K562 (cell line): Measurements from ENCODE around the gene NBEAL2. TPM values are rescaled to one million over a fixed set of nuclear protein-coding genes. Genes with fewer than 3 reads are reported as not detected.

Source experiments
- ATAC-seq: fragments of 200-7000 bp; cut with Tn5 transposase; 3 replicates; pipeline ENCODE4 v1.9.1; 2020; ENCODE audit warnings: moderate library complexity
- BruUV-seq: library from RNA; stranded (reverse); fragments of 400-500 nt; replicated peaks from 2 replicates; lab custom pipeline; 2021; lab: Mats Ljungman, UMichigan
- CTCF ChIA-PET: fragments of 300-600 bp; formaldehyde crosslinking; extraction: SDS; loops from one replicate; lab custom pipeline; 2021; ENCODE audit warnings: low intra/inter-chr PET ratio; lab: Yijun Ruan, JAX
- POLR2A ChIA-PET: fragments of 300-600, 350-650 bp; sonication (Branson Sonifier 250); formaldehyde crosslinking; extraction: SDS; loops from one replicate; lab custom pipeline; 2021; ENCODE audit warnings: antibody characterized with exemption, inconsistent platforms; lab: Yijun Ruan, JAX
- DNase-seq, 4 experiments: peaks; one replicate each; pipeline versions ENCODE4 v3.0.0 to v3.0.0-alpha.2; 2011 to 2018; ENCODE audit warnings: low spot score in 3 of 4, mixed read lengths in 3 of 4; ENCODE audit errors: extremely low read depth in 1 of 4
- FAIRE-seq: peaks from 2 replicates; lab custom pipeline; 2011; peaks lifted over from hg19 to GRCh38; lab: Jason Lieb, UNC
- H2AFZ ChIP-seq: 2 replicates; pipeline ENCODE4 v1.6.0; 2011; ENCODE audit warnings: low read depth, low read length, control low read depth, inconsistent platforms
- H3K27ac ChIP-seq: fragments of 200-600 bp; 3 replicates; pipeline ENCODE4 v1.8.0; 2011; ENCODE audit warnings: low read depth, mild to moderate bottlenecking, control low read depth, inconsistent platforms, low read length, moderate library complexity, mixed read lengths; ENCODE audit errors: extremely low read depth
- H3K27me3 ChIP-seq, 2 experiments: fragments of 300-600 bp in 1 of 2; 2 replicates in 1 of 2; 3 replicates in 1 of 2; pipeline versions ENCODE4 v1.6.0 to v1.8.0; 2011; ENCODE audit warnings: inconsistent platforms in 2 of 2, low read length in 2 of 2, mild to moderate bottlenecking in 1 of 2, mixed read lengths in 1 of 2, moderate library complexity in 1 of 2; ENCODE audit not compliant: control insufficient read depth in 2 of 2, insufficient read depth in 2 of 2
- H3K36me3 ChIP-seq: fragments of 300-600 bp; 3 replicates; pipeline ENCODE4 v1.8.0; 2011; ENCODE audit warnings: mild to moderate bottlenecking, low read length, inconsistent platforms; ENCODE audit not compliant: control insufficient read depth, insufficient read depth
- H3K4me1 ChIP-seq, 2 experiments: fragments of 200-600 bp in 1 of 2; replicated peaks in 1 of 2; 2 replicates in 1 of 2; 3 replicates in 1 of 2; pipeline versions ENCODE4 v1.5.1 to v1.8.0; 2011; ENCODE audit warnings: inconsistent platforms in 2 of 2, low read length in 2 of 2, mild to moderate bottlenecking in 1 of 2, mixed read lengths in 1 of 2, moderate library complexity in 1 of 2; ENCODE audit not compliant: control insufficient read depth in 2 of 2, insufficient read depth in 2 of 2
- H3K4me2 ChIP-seq: 2 replicates; pipeline ENCODE4 v1.6.1; 2011; ENCODE audit warnings: low read length, control low read depth, inconsistent platforms, mixed read lengths; ENCODE audit not compliant: insufficient read depth
- H3K4me3 ChIP-seq: fragments of 200-600 bp; sonication (generic), shearing (Covaris generic); 2 replicates; pipeline ENCODE4 v1.5.1; 2016; ENCODE audit warnings: control low read depth, inconsistent platforms
- H3K79me2 ChIP-seq: fragments of 200-600 bp; 3 replicates; pipeline ENCODE4 v1.8.0; 2011; ENCODE audit warnings: low read length, inconsistent platforms; ENCODE audit not compliant: control insufficient read depth, insufficient read depth
- H3K9ac ChIP-seq, 2 experiments: 2 replicates each; pipeline versions ENCODE4 v1.6.0 to v1.6.1; 2011; ENCODE audit warnings: low read depth in 2 of 2, low read length in 2 of 2, control low read depth in 1 of 2, inconsistent platforms in 1 of 2, mild to moderate bottlenecking in 1 of 2, mixed read lengths in 1 of 2; ENCODE audit not compliant: insufficient read depth in 1 of 2
- H3K9me1 ChIP-seq: one replicate; pipeline ENCODE4 v1.6.0; 2011; ENCODE audit warnings: inconsistent platforms, mild to moderate bottlenecking, low read length, moderate library complexity; ENCODE audit not compliant: control insufficient read depth, insufficient read depth
- H3K9me3 ChIP-seq: replicated peaks from 2 replicates; pipeline ENCODE4 v1.5.1; 2011; ENCODE audit warnings: low read depth, low read length, inconsistent platforms; ENCODE audit not compliant: control insufficient read depth, insufficient read depth
- H4K20me1 ChIP-seq: replicated peaks from 2 replicates; pipeline ENCODE4 v1.6.1; 2011; ENCODE audit warnings: low read length, inconsistent platforms, mixed read lengths; ENCODE audit not compliant: control insufficient read depth, insufficient read depth
- IRF2 ChIP-seq: sonication (generic); formaldehyde crosslinking; IDR thresholded peaks from 2 replicates; pipeline ENCODE4 v1.8.1; 2022; ENCODE audit warnings: mild to moderate bottlenecking, missing genetic modification reagents
- TSHZ1 ChIP-seq: fragments of 250-450 bp; sonication (Bioruptor Pico); IDR thresholded peaks from 2 replicates; pipeline ENCODE4 v1.4.0; 2020; ENCODE audit warnings: mild to moderate bottlenecking, moderate library complexity
- YY1 ChIP-seq, 3 experiments: IDR thresholded peaks; 2 replicates each; pipeline ENCODE4 v1.6.1; 2011; ENCODE audit warnings: low read length in 2 of 3, mild to moderate bottlenecking in 2 of 3, moderate library complexity in 2 of 3, borderline replicate concordance in 1 of 3, control low read depth in 1 of 3, low read depth in 1 of 3; ENCODE audit not compliant: insufficient read depth in 3 of 3, insufficient replicate concordance in 2 of 3, control insufficient read depth in 1 of 3, insufficient read length in 1 of 3; ENCODE audit errors: extremely low read depth in 1 of 3
- ZNF347 ChIP-seq: fragments of 450-650 bp; formaldehyde crosslinking; IDR thresholded peaks from 2 replicates; pipeline ENCODE4 v1.4.0; 2020; ENCODE audit warnings: low read depth, mild to moderate bottlenecking, moderate library complexity
- WGBS: fragments of 100-300 bp; shearing (Covaris generic); methylation state at CpG from one replicate; pipeline ENCODE4 v1.1.6; 2016; ENCODE audit warnings: low coverage, mixed read lengths; ENCODE audit not compliant: insufficient coverage; ENCODE audit errors: missing lambda C conversion rate; 5-methylcytosine and 5-hydroxymethylcytosine counted together
- in situ Hi-C: fragments of 300-500 bp; cut with MboI; formaldehyde crosslinking; loops from 4 replicates; pipeline ENCODE4 v1.15.0; 2018; ENCODE audit warnings: inconsistent platforms, mixed read lengths
- intact Hi-C: fragments of 100-400 bp; cut with micrococcal nuclease; formaldehyde crosslinking; loops from 2 replicates; pipeline ENCODE4 v1.14.2; 2022
- polyA plus RNA-seq, 8 experiments: library from polyadenylated mRNA; depleted of rRNA in 4 of 8; stranded (reverse) in 5 of 8; unstranded in 3 of 8; fragments of >200 nt; fragmentation: Nextera tagmentation in 2 of 8; fragmentation: Illumina TruSeq in 1 of 8; extraction: Ambion mirVana in 2 of 8; extraction: Trizol in 1 of 8; gene quantifications; 2 replicates each; pipeline versions ENCODE4 v1.2.1 to v1.2.3, GENCODE V29; 2011 to 2014; ENCODE audit warnings: inconsistent platforms in 1 of 8, missing spikeins in 1 of 8
- total RNA-seq, 7 experiments: library from RNA; depleted of rRNA in 6 of 7; stranded (reverse); fragments of >200 nt in 6 of 7; fragmentation: Illumina TruSeq in 2 of 7; extraction: Trizol in 2 of 7; gene quantifications; 2 replicates each; pipeline versions ENCODE4 v1.2.1 to v1.2.3, GENCODE V29; 2011 to 2021; ENCODE audit warnings: low replicate concordance in 1 of 7

NBEAL2 gene
- total and polyA plus RNA-seq, 9 of the 15 experiments (the other 6 are each of a cell fraction or from before 2014, with no cell fraction given), result 0.06 to 114 (median 29.6) TPM

DNA sequence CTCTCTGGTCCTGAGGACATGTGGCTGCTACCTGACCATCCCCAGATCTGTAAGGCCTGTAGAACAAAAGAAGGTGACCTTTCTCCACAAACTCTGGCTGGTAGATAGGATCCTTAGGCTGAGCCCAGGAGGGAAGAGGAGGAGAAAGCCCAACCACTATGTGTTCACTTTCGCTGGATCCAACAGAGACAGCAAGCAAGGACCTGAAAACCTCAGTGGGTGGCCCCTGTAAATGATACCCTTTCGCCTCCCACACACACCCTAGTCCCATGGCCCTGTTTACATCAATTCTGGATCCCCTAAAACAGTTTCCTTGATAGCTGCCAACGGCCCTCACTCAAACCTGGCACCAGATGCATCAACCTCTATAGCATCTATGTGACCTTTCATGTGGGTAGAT lies 25.3 kb upstream of the NBEAL2 start (continued):
- TF ChIP-seq TSHZ1 (no peak), ZNF347 (CRISPR knock-in tag) (no peak)
- TF ChIP-seq, all 486 proteins: peak for 0

DNA sequence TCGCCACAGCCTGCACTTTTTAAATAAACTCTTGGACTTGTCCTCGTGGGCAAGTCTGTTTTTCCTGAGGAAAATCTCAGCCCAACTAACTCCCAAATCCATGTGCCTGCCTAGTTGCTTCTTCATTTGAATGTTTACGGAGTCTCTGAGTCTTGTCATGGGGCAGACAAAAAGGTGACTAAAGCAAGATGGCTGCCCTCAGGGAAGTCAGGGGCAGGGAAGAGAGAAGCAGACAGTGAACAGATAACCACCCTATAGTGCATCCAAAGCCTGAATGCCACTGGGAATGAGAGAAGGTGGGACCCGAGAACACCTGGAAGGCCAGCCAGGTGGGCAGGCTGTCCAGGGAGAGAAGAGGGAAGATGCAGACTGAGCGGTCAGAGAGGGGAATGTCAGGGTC lies 24.3 kb upstream of the NBEAL2 start:
- Histone ChIP-seq H3K27ac (no peak overlapping the region), H2AFZ (no peak overlapping the region), H3K4me2 (no peak overlapping the region), H3K9me1 (peaks cover 11% of the 10 kb centered on the region), H3K27me3 (no peaks in the 10 kb centered on the region), H3K9ac (peak overlapping the region in 1 of 2 experiments; percentile 73; a peak in 1 of 4 replicates), H3K79me2 (peaks cover 97% of the 10 kb centered on the region), H3K9me3 (no peaks in the 10 kb centered on the region), H3K36me3 (peaks cover 47% of the 10 kb centered on the region; the same call in 2 of the 3 replicates), H3K4me3 (no peak overlapping the region), H3K4me1 (peaks cover 45 to 66% of the 10 kb centered on the region in 2 experiments), H4K20me1 (peaks cover 71% of the 10 kb centered on the region)
- POLR2A ChIA-PET, result interaction anchor here (1.4 to 5.7 kb wide), 2 partner anchors 8 to 14 kb away, joined by 4 to 55 read pairs; no protein-coding TSS in a partner anchor
- in situ Hi-C loops (no loop called here), intact Hi-C loops (no loop called here)
- CTCF ChIA-PET, result no interaction called here
- BruUV-seq, result no TSS peak
- DNase-seq (no peak), ATAC-seq (peak; percentile 2; the same call in 1 of the 3 replicates), FAIRE-seq (no peak)
- WGBS, result 72% methylated on average over 5 of the region's 5 CpGs
- TF ChIP-seq YY1 (IDR thresholded peaks at IDR 0.05; ENCODE audit: borderline replicate concordance in 1 of 3, control insufficient read depth in 1 of 3, extremely low read depth in 1 of 3, insufficient read depth in 3 of 3, insufficient read length in 1 of 3, insufficient replicate concordance in 2 of 3, low read depth in 1 of 3, low read length in 2 of 3) (peak; percentile 26 to 83 (median 39)), IRF2 (CRISPR knock-in tag) (no peak)
